Neural cell (in vitro differentiated cells): ENCODE results near the gene ZIC4. TPM values are rescaled to one million over a fixed set of nuclear protein-coding genes. Genes with fewer than 3 reads are reported as not detected.

ENCODE experiments used
- H2AFZ ChIP-seq: fragments of 200-600, 300-800 bp; sonication (generic), shearing (Covaris generic); 2 replicates; pipeline ENCODE4 v1.6.0; 2014; ENCODE audit warnings: low read depth, mild to moderate bottlenecking, antibody characterized with exemption, low read length, moderate library complexity
- H3F3A ChIP-seq: fragments of 200-600 bp; shearing (Covaris generic); 2 replicates; pipeline ENCODE4 v1.6.1; 2016; ENCODE audit warnings: mild to moderate bottlenecking, moderate library complexity, mixed read lengths, antibody characterized with exemption, low read length; ENCODE audit not compliant: insufficient read depth, poor library complexity, severe bottlenecking
- H3K27ac ChIP-seq: fragments of 200-600, 300-800 bp; sonication (generic), shearing (Covaris generic); 2 replicates; pipeline ENCODE4 v1.5.1; 2014; ENCODE audit warnings: mild to moderate bottlenecking, low read length, moderate library complexity
- H3K27me3 ChIP-seq: fragments of 300-800, 200-600 bp; sonication (generic), shearing (Covaris generic); 2 replicates; pipeline ENCODE4 v1.6.0; 2014; ENCODE audit warnings: mild to moderate bottlenecking, low read depth, low read length, moderate library complexity; ENCODE audit not compliant: insufficient read depth
- H3K36me3 ChIP-seq: fragments of 300-800, 200-600 bp; sonication (generic), shearing (Covaris generic); 2 replicates; pipeline ENCODE4 v1.5.1; 2014; ENCODE audit warnings: mild to moderate bottlenecking, antibody characterized with exemption, low read length, moderate library complexity; ENCODE audit not compliant: insufficient read depth
- H3K4me2 ChIP-seq: fragments of 300-800, 200-600 bp; sonication (generic), shearing (Covaris generic); 2 replicates; pipeline ENCODE4 v1.6.0; 2014; ENCODE audit warnings: mild to moderate bottlenecking, low read length
- H3K4me3 ChIP-seq: fragments of 300-800, 200-600 bp; sonication (generic), shearing (Covaris generic); 2 replicates; pipeline ENCODE4 v1.5.1; 2014; ENCODE audit warnings: mild to moderate bottlenecking, low read length, moderate library complexity
- H3K79me2 ChIP-seq: fragments of 200-600 bp; shearing (Covaris generic); replicated peaks from 2 replicates; pipeline ENCODE4 v1.6.0; 2014; ENCODE audit warnings: mild to moderate bottlenecking, low read length, moderate library complexity; ENCODE audit not compliant: insufficient read depth
- H3K9ac ChIP-seq: fragments of 300-800, 200-600 bp; sonication (generic), shearing (Covaris generic); 2 replicates; pipeline ENCODE4 v1.6.1; 2016; ENCODE audit warnings: mild to moderate bottlenecking, low read length, mixed read lengths
- H3K9me2 ChIP-seq: fragments of 200-600 bp; shearing (Covaris generic); 2 replicates; pipeline ENCODE4 v1.6.1; 2016; ENCODE audit warnings: mild to moderate bottlenecking, low read length, mixed read lengths; ENCODE audit not compliant: insufficient read depth
- H3K9me3 ChIP-seq: fragments of 200-600, 300-800 bp; sonication (generic), shearing (Covaris generic); 2 replicates; pipeline ENCODE4 v1.6.1; 2016; ENCODE audit warnings: mild to moderate bottlenecking, mixed run types, low read length, moderate library complexity, mixed read lengths
- H4K20me1 ChIP-seq: fragments of 200-600 bp; shearing (Covaris generic); 2 replicates; pipeline ENCODE4 v1.6.1; 2016; ENCODE audit warnings: mild to moderate bottlenecking, mixed run types; ENCODE audit not compliant: insufficient read depth
- CTCF ChIP-seq: fragments of 450-650 bp; IDR thresholded peaks from 2 replicates; pipeline ENCODE4 v1.5.1; 2014; ENCODE audit warnings: antibody characterized with exemption, mild to moderate bottlenecking, moderate library complexity; ENCODE audit not compliant: poor library complexity, severe bottlenecking
- EP300 ChIP-seq: fragments of 450-650 bp; conservative IDR thresholded peaks from 2 replicates; pipeline ENCODE4 v1.6.1; 2014; ENCODE audit warnings: antibody characterized with exemption, mild to moderate bottlenecking, moderate library complexity; ENCODE audit not compliant: poor library complexity, severe bottlenecking
- EZH2 ChIP-seq: fragments of 200-600, 300-800 bp; shearing (Covaris generic), sonication (generic); IDR thresholded peaks from 2 replicates; pipeline ENCODE4 v1.6.1; 2014; ENCODE audit warnings: antibody characterized with exemption, low read length, borderline replicate concordance, mild to moderate bottlenecking; ENCODE audit not compliant: insufficient read depth, poor library complexity, severe bottlenecking
- MXI1 ChIP-seq: fragments of 450-650 bp; conservative IDR thresholded peaks from 2 replicates; pipeline ENCODE4 v1.6.1; 2014; ENCODE audit warnings: antibody characterized with exemption, mild to moderate bottlenecking; ENCODE audit not compliant: poor library complexity, severe bottlenecking
- POLR2AphosphoS5 ChIP-seq: IDR thresholded peaks from 2 replicates; pipeline ENCODE4 v1.6.1; 2012
- RAD21 ChIP-seq: fragments of 450-650 bp; conservative IDR thresholded peaks from 2 replicates; pipeline ENCODE4 v1.6.1; 2014; ENCODE audit warnings: antibody characterized with exemption, mild to moderate bottlenecking, moderate library complexity
- REST ChIP-seq: IDR thresholded peaks from 2 replicates; pipeline ENCODE4 v1.6.1; 2012; ENCODE audit warnings: borderline replicate concordance
- SMC3 ChIP-seq: fragments of 450-650 bp; conservative IDR thresholded peaks from 2 replicates; pipeline ENCODE4 v1.6.1; 2014; ENCODE audit warnings: antibody characterized with exemption, mild to moderate bottlenecking, moderate library complexity; ENCODE audit not compliant: poor library complexity
- TAF1 ChIP-seq: IDR thresholded peaks from 2 replicates; pipeline ENCODE4 v1.6.1; 2012; ENCODE audit warnings: low read depth
- polyA plus RNA-seq: library from polyadenylated mRNA; depleted of rRNA; stranded (reverse); fragments of >200 nt; gene quantifications from 2 replicates; pipeline ENCODE4 v1.2.3, GENCODE V29; 2014

The ZIC4 gene
- polyA plus RNA-seq, 1 donor from 2014 or later = 8.6 TPM

DNA sequence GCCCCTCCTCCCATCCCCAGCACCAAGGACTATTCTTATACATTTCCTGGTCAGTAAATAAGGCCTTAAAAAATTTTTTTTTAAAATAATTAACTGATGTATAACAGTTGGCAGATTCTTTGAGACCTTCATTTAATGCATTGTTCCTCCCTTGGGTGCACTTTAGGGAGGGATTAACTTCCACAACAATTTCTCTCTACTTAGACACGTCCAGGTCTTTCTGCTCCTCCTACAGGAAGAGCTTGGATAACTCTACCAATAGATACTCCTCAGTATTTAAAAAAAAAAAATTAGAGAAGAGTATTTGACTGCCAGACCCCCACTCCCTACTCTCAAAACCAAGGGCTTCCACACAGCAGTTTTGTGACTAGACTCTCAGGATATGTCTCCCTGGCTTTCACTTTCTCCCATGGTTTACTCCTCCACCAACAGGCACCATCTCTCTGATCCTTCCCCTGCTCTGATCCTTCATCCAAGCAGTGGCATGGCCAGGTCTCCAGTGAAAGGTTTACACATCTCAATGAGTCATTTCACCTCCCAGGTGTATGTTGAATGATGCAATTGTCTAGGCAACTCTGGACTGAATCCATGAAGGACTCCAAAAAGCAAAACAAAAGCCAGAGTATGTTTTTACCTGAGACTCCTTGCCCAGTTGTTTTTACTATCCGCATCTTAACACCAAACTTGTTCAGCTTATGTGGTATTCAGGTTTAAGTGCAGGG is 7.4 kb downstream of the ZIC4 start:
- H3K4me3 ChIP-seq = no peak overlapping the region
- H3F3A ChIP-seq = no peaks in the 10 kb centered on the region
- peak overlapping the region; percentile 83 for H3K27ac ChIP-seq
- peaks cover 30% of the 10 kb centered on the region for H3K27me3 ChIP-seq
- TF ChIP-seq EP300 (no peak), RAD21 (no peak), EZH2 (no peak), MXI1 (no peak), REST (no peak), CTCF (no peak), TAF1 (no peak), POLR2AphosphoS5 (no peak), SMC3 (no peak)
- H3K9me3 ChIP-seq = no peaks in the 10 kb centered on the region
- H3K9ac ChIP-seq = peak overlapping the region; percentile 88
- H3K36me3 ChIP-seq = no peaks in the 10 kb centered on the region
- H3K79me2 ChIP-seq = peaks cover 94% of the 10 kb centered on the region
- no peak overlapping the region for H2AFZ ChIP-seq
- no peaks in the 10 kb centered on the region for H3K9me2 ChIP-seq
- no peaks in the 10 kb centered on the region for H4K20me1 ChIP-seq
- H3K4me2 ChIP-seq = no peak overlapping the region

DNA sequence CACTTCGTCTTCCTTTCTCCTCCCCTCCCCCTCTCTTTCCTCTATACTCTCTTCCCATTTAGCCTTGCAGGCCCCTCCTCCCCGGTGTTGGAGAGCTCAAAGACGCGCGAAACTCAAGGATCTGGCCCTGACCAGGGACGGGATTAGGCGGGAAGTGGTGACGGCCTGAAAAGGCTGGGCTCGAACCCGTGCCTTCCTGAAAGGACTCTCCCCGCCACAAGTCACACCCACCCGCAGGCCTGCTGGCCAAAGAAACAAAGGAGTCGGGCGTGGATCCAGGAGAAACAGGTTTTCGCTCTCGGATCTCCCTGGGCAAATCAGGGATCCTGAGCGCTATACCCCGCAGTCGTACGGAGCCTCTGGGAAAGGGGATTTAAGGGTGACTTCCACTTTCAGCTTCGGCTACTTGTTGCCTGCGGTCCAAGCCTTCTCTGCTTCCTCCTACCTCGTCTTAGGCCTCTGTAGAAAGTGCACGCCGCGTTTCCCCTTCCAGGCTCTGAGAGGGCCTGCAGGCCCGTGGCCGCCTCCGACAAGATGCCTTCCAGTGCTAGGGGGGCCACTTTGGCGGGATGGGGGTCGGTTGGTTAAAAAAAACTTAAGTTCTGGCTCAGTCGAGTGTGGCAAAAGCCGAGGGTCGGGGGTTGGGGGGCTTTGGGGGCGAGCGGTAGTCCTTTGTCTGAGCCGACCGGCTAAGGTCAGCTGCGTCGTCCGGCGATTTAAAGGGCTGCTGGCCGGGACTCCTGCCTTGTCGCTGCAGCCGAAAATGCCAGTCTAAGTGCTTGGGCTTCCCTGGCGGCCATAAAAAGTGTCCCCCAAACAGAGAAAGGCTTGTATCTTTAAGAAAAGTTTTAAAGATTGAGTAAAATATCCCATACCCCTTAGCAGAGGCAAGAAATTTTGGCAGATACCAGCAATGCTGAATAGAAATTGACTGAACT is 8.2 kb downstream of the ZIC4 start:
- no peaks in the 10 kb centered on the region for H3K9me2 ChIP-seq
- no peaks in the 10 kb centered on the region for H3K36me3 ChIP-seq
- peak overlapping the region; percentile 83 for H3K27ac ChIP-seq
- peak overlapping the region; percentile 82 for H3K4me3 ChIP-seq
- no peak overlapping the region for H2AFZ ChIP-seq
- H4K20me1 ChIP-seq = no peaks in the 10 kb centered on the region
- H3K79me2 ChIP-seq = peaks cover 94% of the 10 kb centered on the region
- H3F3A ChIP-seq = no peaks in the 10 kb centered on the region
- no peaks in the 10 kb centered on the region for H3K9me3 ChIP-seq
- H3K4me2 ChIP-seq = peak overlapping the region; percentile 56
- H3K9ac ChIP-seq = peak overlapping the region; percentile 88
- no peak for TF ChIP-seq RAD21
- no peak for TF ChIP-seq CTCF
- TF ChIP-seq MXI1 = no peak
- no peak for TF ChIP-seq SMC3
- TF ChIP-seq POLR2AphosphoS5 = no peak
- peaks cover 30% of the 10 kb centered on the region for H3K27me3 ChIP-seq
